Hematopoietic multipotent progenitor cell treated with erythropoietin and hydrocortisone succinate and interleukin-3 and kit ligand, for 4 days (in vitro differentiated cells): ENCODE results near the gene STOM.

Experiments used
- DNase-seq: peaks from one replicate; pipeline ENCODE4 v3.0.0-alpha.2; 2015

Gene STOM

DNA sequence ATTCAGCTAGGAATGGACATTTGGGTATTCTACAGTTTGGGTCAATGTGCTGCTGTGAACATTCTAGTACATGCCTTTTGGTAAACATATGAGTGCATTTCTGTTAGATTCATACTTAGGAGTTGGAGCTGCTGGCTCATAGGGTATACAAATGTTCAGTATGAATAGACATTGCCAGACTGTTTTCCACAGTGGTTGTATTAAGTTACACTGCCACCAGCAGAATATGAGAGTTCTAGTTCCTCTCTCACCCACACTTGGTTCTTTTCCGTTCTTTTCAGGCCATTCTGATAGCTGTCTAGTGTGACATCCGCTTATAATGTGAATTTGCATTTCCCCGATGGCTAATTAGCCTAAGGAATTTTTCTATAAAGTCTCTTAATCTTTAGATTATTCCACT, 25.0 kb downstream of the STOM start:
- DNase-seq: no peak

DNA sequence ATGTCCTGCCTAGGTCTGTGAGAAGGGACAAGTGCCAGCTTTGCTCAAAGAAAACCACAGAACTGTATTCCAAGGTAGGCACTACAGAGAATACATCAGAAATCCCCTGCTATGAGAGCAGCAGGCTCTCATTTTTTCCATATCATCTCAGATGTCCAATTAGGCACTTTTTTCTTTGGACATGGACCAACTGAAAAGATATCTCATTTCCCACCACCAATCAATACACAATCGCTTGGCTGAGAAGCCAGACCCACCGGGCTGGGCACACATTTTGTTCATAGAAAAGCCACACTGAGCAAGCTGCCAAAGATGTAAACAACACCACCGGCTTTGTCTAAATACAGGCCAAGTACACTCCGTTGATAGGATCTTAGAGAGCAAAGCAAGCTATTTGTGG, 25.9 kb downstream of the STOM start:
- no peak for DNase-seq

DNA sequence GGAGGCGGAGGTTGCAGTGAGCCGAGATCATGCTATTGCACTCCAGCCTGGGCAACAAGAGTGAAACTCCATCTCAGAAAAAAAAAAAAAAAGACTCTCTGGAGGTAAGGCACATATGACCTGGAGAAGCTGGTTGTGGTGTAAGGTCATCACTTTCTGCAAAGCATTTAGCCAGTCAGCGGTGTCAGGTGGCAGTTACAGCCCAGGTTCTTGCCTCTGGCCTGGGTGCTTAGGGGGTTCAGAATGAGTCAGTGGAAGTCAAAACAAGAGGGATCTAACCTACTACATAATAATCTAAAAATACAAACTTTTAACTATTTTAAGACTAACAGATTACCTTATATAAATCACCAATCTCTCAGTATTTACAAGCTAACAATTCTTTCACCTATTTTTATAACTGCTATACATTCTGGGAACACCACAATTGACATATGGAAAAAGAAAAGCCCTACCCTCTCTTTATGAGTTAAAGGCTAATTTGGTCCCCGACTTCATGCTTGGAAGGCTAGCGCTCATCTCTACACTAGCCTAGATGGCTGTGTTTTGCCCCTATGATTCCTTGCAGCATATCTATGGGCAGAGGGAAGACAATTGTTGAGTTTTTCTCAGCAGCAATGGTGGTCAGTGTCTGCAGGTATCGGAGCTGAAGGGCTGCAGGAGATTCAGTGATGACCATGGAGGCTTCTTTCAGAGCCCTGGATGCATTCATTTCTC, 29.2 kb downstream of the STOM start:
- DNase-seq: no peak

DNA sequence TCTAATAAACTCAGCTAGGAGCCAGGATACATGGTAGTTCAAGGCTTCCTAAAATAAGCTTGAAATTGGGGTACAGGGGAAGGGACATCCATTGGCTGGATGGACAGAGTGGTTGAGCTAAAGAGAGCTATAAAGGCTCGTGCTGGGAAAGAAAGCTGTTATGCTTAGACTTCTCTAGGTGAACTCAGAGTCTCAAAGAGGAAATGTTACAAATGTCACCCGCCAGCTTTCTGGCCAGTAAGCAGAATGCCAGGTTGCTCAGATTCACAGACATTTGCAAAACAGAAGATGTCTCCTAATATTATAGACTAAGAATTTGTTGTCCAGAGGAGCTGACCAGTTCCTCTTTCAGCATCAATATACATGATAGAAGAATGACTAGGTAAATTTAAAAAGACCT, 30.6 kb downstream of the STOM start:
- DNase-seq: no peak

DNA sequence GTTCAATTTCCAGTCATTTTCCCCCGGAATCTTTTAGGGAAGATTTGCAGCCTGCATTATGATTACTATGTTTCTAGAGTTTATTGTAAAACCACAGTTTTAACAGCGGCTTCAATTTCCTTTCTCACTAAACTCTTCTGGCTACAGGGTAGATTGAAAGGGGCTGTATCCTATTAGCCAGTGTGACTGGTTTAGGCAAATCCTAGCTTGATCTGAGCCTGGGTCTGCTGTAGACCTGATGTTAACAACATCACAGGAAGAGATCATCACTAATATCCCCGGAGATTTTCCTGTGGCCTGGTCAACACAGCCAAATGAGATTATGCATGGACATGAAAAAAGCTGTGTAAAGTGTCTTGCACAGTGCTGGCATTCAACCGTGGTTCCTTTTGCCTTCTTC, 33.4 kb downstream of the STOM start:
- DNase-seq: no peak

DNA sequence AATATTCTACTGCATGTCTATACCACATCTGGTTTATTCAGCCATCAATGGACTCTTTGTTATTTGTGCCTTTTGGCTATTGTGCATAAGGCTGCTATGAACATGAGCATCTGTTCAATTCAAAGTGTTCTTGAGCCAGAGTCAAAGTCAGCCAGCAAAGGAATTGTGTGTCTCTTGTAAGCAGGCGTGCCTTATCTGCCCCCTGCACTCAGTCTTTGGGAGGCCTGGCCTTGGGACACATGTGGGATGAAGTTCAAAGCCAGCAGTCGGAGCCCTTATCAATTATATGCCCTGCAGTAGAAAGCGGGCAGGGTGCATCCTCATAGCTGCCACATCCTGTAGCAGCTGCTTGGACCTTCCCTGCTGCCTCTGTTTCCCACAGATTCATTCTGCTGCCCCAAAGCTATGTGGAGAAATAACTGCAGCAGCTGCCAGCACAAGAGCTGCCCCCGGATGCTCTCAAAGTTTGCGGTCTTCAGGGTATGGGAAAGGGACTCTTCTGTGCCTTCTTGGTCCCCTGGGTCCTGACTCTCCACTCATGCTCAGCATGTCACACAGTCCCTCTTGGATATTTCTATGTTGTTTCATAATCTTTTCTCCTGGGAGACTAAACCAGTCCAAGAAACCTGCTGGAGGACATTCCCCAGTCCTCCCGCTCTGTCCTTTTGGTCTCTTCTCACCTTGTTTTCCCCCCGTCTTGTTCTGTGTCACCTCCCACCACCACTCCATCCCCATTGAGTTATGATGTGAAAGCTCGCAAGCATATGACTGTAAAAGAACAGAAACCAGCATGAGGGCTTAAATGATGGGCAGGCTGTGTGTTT, 35.9 kb downstream of the STOM start:
- peak; percentile 97 for DNase-seq

DNA sequence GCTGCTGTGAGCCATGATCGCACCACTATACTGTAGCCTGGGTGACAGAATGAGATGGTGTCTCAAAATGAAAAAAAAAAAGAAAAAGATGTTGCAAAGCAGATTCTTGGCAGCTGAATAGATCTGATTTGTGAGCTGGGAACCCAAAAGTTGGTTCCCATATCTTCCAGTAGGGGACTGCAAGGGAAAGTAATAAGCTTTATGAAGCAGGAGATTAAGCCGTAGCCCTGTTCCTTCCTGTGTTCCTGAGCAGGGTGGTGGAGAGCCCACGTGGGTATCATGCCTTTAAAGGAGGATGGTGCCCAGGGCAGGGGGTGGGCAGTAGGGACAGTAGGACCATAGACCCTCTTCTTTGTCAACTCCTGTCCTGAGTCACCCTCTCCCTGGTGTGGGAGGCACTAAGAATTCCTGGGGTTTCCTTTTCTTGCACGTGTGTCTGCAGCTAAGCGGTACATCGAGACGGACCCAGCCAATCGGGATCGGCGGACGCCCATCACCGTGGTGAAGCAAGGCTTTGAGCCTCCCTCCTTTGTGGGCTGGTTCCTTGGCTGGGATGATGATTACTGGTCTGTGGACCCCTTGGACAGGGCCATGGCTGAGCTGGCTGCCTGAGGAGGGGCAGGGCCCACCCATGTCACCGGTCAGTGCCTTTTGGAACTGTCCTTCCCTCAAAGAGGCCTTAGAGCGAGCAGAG, 37.9 kb downstream of the STOM start:
- DNase-seq: peak; percentile 53

DNA sequence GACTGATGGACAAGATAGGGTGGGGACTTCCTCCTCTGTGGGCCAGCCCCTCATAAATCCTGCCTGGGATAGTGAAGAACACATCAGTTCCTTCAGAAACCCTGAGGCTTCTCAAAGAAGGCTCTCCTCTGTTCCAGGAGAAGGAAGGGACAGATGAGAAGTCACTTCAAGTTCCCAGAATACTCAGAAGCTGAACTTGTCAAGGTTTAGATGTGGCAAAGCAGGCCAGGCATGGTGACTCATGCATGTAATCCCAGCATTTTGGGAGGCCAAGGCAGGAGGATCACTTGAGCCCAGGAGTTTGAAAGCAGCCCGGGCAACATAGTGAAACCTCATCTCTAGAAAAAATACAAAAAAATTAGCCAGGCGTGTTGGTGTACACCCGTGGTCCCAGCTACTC, 38.5 kb downstream of the STOM start:
- DNase-seq: no peak

DNA sequence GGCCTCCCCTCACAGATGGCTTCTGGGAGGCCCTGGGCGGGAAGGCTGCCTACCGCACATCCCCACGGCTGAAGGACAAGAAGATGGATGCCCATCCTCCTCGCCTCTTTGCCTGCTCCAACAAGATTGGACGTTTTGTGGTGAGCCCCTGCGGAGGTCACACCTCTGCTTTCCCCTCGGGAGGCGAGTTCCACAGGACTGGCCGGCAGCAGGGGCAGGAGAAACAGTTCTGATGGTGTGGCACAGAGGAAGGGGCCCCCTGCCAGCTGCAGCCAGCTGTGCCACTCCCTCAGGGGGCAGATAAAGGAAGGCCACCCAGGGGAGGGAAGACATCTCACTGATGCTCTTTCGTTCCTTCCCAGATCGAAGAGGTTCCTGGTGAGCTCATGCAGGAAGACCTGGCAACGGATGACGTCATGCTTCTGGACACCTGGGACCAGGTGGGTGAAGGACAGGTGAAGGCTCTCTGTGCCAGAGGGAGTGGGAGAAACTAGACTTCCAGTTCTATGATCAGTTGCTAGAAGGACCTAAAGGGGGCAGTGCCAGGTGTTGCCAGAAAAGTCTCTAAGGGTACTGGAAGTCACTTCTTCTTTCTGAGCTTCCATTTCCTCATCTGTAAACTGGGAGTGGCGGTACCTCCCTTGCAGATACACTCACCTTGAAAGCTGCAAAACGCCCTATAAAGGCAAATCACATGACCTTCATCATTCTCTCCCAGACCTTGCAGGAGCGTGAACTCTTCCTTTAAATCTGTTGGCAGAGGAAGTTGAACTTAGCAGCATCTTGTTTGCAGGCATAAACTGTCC, 41.0 kb downstream of the STOM start:
- DNase-seq: no peak

DNA sequence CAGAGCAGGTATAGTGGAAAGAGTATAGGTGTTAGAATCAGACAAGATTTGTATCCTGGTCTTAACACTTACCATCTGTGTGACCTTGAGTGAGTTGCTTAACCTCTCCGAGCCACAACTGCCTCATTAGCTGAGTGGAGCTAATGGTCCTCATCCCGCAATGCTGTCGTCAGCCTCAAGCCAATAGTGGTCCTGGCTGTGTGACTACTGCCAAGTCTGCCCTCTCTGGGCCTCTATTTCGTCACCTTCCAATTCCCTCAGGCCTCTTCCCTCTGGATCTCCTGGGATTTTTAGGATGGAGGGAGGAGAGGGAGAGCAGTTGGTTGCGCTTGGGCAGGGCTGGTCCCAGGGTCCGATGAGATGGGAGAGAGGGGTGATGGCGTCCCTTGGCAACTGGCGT, 41.6 kb downstream of the STOM start:
- DNase-seq: no peak

DNA sequence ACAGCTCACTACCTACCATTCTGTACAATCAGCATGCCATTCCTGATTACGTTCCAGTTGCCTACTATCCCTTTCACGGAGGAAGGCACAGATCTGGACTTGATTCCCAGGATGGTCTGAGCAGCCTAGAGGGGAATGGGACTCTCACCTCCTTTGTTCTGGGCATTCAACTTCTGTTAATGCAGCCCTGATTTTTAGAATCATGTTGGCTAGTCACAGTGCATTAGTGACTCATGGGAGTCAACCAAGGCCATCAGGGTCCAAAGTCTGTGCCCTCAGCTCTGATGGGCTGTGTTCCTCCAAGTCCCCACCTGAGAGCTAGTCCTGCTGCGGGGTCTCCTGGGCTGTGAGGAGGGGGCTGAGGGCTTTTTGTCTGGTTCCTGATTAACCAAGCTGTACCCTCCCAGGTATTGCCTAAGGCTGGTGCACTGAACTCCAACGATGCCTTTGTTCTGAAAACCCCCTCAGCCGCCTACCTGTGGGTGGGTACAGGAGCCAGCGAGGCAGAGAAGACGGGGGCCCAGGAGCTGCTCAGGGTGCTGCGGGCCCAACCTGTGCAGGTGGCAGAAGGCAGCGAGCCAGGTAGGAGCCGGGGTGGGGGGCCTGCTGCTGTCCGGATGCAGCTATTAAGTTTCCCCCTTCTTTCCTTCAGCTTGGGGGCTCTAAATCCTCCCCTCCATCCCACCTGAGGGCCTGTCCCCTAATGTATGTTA, 43.0 kb downstream of the STOM start:
- DNase-seq: no peak

DNA sequence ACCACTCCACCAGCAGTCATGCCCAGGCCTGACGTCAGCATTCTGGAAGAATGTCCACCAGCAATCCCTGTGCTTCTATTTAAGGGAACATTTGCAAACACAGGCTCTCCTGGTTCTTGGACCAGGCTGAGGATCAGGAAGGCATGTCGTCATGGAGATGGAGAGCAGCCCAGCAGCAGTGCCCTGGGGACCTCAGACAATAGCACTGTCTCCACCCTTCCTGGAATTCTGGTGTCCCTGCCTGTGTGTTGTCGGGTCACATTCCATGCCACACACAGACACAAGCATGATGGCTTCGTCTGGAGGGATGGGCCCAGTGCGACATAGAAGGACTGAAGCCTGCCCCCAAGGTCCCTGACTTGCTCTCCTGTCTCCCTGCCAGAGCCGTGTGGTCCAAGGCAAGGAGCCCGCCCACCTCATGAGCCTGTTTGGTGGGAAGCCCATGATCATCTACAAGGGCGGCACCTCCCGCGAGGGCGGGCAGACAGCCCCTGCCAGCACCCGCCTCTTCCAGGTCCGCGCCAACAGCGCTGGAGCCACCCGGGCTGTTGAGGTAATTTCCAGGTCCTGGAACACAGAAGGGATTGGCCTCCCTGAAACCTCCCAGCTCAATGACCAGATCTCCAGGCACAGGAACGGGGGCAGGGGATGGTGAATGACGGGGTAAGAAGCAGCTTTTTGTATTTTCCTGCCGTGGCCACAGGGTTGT, 43.8 kb downstream of the STOM start:
- DNase-seq: no peak

DNA sequence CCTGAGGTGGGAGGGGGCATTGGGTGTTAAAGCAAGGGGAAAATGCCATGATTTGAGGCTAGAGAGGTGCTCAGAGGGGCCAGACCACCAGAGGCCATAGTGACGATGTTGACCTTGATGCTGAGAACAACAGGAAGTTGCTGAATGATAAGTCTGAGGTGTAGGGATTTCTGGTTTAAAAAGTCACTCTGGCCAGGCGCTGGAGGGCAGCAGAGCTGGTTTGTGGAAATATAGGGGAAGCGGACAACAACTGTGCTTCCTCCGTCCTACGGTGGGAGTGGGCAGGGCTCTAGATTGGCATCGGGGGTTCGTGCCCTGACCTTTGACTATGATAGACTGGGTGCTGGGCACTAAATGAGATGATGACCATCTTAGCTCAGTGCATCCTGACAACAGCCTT, 44.7 kb downstream of the STOM start:
- no peak for DNase-seq

DNA sequence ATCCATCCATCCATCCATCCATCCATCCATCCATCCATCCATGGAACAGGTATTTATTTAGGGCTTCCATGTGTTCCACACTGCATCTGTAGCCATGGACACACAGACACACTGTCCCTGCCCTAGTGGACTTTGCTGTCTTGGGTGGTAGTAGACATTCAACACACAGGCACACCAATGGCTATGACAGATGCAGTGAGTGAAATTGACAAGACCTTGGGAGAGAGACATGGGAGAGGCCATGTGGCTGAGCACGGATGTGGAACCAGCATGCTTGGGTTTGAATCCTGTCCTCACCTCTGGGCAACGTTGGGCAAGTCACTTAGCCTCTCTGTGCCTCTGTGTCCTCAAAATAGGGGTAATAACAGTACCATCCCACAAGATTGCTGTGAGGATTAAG, 45.3 kb downstream of the STOM start:
- DNase-seq: no peak

DNA sequence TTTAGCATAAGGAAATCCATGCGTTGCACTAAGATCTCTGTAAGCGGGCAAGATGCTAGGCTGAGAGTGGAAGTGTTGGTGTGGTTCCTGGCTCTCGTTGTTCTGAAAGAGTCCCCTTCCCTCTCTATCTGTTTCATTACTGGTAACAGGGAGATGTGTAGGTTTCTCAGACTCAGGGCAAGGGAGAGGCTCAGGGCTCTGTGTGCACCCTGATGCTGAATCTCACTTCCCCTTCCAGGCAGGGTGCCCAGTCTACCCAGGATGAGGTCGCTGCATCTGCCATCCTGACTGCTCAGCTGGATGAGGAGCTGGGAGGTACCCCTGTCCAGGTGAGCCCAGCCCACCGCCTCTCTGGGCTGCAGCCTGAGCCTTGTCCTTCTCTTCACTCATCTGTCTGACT, 45.7 kb downstream of the STOM start:
- no peak for DNase-seq

DNA sequence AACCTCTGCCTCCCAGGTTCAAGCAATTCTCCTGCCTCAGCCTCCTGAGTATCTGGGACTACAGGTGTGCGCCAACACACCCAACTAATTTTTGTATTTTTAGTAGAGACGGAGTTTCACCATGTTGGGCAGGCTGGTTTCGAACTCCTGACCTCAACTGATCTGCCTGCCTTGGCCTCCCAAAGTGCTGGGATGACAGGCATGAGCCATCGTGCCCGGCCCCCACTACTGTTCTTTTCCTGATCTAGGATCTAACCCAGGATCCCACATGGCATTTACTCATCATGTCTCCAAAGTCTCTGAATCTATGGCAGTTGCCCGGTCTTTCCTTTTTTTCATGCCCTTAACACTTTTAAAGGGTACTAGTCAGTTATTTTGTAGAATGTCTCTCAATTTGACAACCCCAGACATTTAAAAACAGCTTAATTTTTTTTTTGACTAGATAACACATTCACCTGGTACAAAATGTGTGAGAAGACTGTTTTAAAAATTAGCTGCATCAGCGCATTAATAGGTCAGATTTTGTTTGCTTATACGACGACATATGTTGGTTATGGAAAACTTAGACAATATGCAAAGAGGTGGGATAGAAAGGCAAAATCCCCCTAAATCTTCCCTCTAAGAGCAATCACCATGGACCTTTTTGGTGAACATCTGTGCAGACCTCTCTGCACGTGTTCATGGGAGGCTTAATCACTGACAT, 46.5 kb downstream of the STOM start:
- no peak for DNase-seq

DNA sequence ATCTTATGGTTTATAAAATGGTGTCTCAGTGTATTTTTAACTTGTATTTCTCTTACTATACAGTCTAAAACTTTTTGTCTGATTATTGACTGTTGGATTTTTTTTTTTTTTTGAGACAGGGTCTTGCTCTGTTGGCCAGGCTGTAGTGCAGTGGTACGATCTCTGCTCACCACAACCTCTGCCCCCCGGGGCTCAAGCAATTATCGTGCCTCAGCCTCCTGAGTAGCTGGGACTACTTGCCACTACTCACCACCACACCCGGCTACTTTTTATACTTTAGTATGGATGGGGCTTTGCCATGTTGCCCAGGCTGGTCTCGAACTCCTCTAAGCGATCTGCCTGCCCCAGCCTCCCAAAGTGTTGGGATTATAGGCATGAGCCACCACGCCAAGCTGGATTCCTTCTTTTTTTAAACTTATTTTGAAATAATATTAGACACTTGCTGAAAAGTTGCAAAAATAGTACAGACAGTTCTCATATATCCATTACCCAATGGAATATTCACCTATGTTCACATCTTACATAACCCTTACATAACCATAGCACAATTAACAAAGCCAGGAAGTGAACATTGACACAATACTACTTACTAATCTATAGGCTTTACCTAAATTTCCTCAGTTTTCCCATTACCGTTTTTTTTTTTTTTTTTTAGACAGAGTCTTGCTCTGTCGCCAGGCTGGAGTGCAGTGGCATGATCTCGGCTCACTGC, 47.2 kb downstream of the STOM start:
- DNase-seq: no peak

DNA sequence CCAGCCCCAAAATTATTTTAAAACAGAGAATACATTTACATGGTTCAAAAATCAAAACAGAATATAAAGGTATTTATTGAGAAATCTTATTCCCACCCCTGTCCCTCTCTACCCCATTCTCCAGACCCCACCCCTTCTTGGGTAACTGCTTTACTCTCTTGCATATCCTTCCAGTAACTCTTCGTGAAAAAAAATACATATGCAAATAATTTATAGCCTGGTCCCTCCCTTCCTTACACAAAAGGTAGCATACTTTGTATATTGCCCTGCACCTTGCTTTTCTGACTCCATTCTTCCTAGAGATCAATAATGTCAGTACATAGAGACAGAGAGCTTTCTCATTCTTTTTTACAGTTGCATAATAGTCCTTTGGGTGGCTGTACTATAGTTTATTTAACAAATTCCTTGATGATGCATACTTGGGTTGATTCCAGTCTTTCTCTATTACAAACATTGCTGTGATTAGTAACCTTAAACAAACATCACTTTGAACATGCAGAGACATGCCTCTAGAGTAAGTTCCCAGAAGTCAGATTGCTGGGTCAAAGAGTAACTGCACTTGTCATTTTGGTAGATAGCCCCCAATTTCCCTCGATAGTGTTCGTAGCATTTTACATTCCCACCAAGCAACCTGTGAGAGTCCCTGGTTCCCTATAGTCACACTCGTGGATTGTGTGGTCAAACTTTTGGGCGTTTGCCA, 47.9 kb downstream of the STOM start:
- peak; percentile 71 for DNase-seq

DNA sequence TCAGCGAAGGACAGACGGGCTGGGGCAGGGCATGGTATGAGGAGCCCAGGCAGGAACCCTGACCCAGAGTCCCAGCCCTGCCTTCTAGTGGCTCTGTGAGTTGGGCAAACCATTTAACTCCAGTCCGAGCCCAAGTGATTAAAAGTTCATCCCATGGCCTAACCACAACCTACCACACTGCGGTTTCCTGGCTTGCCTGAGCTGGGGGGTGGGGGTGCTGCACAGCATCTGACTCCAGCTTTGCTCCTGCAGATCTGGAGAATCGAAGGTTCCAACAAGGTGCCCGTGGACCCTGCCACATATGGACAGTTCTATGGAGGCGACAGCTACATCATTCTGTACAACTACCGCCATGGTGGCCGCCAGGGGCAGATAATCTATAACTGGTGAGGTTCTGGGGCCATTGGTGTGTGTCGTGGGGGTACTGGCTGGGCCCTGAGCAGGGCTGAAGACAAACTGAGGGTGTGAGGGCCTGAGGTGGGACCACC, 49.0 kb downstream of the STOM start:
- DNase-seq: peak; percentile 86

DNA sequence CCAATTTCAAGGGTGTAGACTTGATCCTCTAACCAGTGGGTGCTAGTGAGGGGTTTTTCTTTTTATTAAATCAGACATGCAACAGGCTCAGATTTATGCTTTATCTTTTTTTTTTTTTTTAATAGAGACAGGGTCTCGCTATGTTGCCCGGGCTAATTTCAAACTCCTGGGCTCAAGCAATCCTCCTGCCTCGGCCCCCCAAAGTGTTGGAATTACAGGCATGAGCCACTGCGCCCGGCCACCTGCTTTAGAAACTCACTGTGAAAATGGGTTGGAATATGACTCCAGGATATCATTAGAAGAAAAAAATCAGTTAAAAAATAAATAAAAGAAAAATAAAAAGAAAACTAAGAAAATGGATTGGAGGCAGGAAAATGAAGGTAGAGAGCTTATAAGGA, 50.7 kb downstream of the STOM start:
- DNase-seq: no peak
